Measurements from ENCODE around the gene NRCAM. TPM values are rescaled to one million over a fixed set of nuclear protein-coding genes. Genes with fewer than 3 reads are reported as not detected.

Gene NRCAM
- polyA plus RNA-seq, 2 of the 4 experiments (the other 2 are of a cell fraction), result 129 to 210 TPM

DNA sequence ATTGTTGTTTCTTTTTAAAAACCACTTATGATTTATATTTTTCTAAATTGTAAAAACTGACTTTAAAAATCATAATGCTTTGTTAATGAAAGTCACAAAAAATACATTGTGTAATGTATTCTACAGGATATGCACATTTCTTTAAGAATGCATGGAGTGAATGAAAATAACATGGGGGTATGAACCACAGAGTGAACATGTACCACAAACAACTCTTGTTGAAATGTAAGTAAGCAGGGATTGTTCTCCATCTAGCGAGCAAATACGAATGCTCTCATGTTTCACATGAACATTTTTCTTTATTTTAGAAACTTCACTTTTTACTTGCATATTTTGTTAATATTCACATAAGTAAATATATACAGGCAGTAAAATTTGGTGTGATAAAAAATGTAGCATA lies 290.5 kb downstream of the NRCAM start:
- WGBS (ENCODE audit: missing lambda C conversion rate), result 92% methylated on average over 2 of the region's 2 CpGs
- Histone ChIP-seq H3K9me3 (no peaks in the 10 kb centered on the region), H3K4me1 (no peaks in the 10 kb centered on the region), H3K27ac (no peak overlapping the region), H3K4me2 (no peak overlapping the region), H3K4me3 (no peak overlapping the region)
- TF ChIP-seq CBX2 (IDR thresholded peaks at IDR 0.05; ENCODE audit: borderline replicate concordance, low read depth) (no peak), RAD21 (conservative IDR thresholded peaks at IDR 0.05 in 1 of 2, IDR thresholded peaks at IDR 0.05 in 1 of 2) (no peak), CEBPB (IDR thresholded peaks at IDR 0.05) (no peak), MAFK (IDR thresholded peaks at IDR 0.05; ENCODE audit: partially characterized antibody) (no peak), BHLHE40 (IDR thresholded peaks at IDR 0.05; ENCODE audit: low read depth, low read length) (no peak), REST (IDR thresholded peaks at IDR 0.05) (no peak), NR3C1 (IDR thresholded peaks at IDR 0.05) (no peak), ESRRA (IDR thresholded peaks at IDR 0.05; ENCODE audit: borderline replicate concordance, low read length) (no peak), NPAS2 (CRISPR knock-in tag; IDR thresholded peaks at IDR 0.05; ENCODE audit: borderline replicate concordance) (no peak), SMC3 (IDR thresholded peaks at IDR 0.05) (no peak), ZNF302 (CRISPR knock-in tag; IDR thresholded peaks at IDR 0.05) (no peak), SREBF2 (IDR thresholded peaks at IDR 0.05) (no peak), FOSL2 (IDR thresholded peaks at IDR 0.05) (no peak), FOSL2 (CRISPR knock-in tag; IDR thresholded peaks at IDR 0.05) (no peak)
- TF ChIP-seq, protein P1, sequence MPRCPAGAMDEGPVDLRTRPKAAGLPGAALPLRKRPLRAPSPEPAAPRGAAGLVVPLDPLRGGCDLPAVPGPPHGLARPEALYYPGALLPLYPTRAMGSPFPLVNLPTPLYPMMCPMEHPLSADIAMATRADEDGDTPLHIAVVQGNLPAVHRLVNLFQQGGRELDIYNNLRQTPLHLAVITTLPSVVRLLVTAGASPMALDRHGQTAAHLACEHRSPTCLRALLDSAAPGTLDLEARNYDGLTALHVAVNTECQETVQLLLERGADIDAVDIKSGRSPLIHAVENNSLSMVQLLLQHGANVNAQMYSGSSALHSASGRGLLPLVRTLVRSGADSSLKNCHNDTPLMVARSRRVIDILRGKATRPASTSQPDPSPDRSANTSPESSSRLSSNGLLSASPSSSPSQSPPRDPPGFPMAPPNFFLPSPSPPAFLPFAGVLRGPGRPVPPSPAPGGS (IDR thresholded peaks at IDR 0.05), result no peak
- TF ChIP-seq, protein P2, sequence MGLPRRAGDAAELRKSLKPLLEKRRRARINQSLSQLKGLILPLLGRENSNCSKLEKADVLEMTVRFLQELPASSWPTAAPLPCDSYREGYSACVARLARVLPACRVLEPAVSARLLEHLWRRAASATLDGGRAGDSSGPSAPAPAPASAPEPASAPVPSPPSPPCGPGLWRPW (IDR thresholded peaks at IDR 0.05), result no peak
- TF ChIP-seq, protein P3, sequence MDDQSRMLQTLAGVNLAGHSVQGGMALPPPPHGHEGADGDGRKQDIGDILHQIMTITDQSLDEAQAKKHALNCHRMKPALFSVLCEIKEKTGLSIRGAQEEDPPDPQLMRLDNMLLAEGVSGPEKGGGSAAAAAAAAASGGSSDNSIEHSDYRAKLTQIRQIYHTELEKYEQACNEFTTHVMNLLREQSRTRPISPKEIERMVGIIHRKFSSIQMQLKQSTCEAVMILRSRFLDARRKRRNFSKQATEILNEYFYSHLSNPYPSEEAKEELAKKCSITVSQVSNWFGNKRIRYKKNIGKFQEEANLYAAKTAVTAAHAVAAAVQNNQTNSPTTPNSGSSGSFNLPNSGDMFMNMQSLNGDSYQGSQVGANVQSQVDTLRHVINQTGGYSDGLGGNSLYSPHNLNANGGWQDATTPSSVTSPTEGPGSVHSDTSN (IDR thresholded peaks at IDR 0.05), result no peak
- ChIA-PET POLR2A (no interaction called here), CTCF (interaction anchor here (0.6 to 1.2 kb wide), 3 partner anchors 20 to 293 kb away, joined by 3 to 5 read pairs (median 3); no protein-coding TSS in a partner anchor)
- DNase-seq (ENCODE audit: low read depth in 1 of 2, low spot score in 1 of 2), result no peak
- peak; percentile 83 for FAIRE-seq
- no peak for ATAC-seq

DNA sequence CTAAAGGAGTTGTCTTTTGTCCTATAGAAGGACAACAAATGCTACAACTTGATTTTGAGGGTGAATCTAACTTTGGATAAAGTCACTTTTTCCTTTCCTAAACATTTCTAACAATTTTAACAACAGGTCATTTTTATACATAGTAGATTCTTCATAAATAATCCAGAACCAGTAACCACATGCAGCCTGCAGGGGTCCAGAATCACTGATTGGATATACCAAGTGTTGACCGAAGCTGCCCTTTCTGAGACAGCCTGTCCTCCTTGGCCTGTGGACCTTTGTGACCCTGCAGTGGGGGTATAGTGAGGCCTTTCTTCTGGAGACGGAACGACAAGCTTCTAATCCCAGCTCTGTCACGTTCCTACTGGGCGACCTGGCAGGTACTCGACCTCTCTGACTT lies 291.3 kb downstream of the NRCAM start:
- ATAC-seq (peak; percentile 64 to 76; a peak in 4 of 6 replicates), FAIRE-seq (no peak), DNase-seq (ENCODE audit: low read depth in 1 of 2, low spot score in 1 of 2) (no peak)
- ChIA-PET POLR2A (no interaction called here), CTCF (interaction anchor here (1.0 to 1.2 kb wide), 2 partner anchors 19 to 294 kb away, joined by 3 to 5 read pairs; no protein-coding TSS in a partner anchor)
- no peak overlapping the region for H3K4me3 ChIP-seq
- 81% methylated on average over 6 of the region's 6 CpGs for WGBS (ENCODE audit: missing lambda C conversion rate)
- TF ChIP-seq RAD21 (conservative IDR thresholded peaks at IDR 0.05 in 1 of 2, IDR thresholded peaks at IDR 0.05 in 1 of 2) (0 out of 5 replicates have a peak, but pooled peaks of 1 of the 2 experiments have one; percentile 2), ZC3H11A (IDR thresholded peaks at IDR 0.05) (no peak)
- no peak overlapping the region for H3K4me2 ChIP-seq
- H3K9me3 ChIP-seq, result no peaks in the 10 kb centered on the region
- no peak overlapping the region for H3K27ac ChIP-seq
- 0 out of 3 replicates have a peak, but pooled peaks cover under 1% of the 10 kb centered on the region for H3K4me1 ChIP-seq
